ENCODE results near the gene SPEG. TPM values are rescaled to one million over a fixed set of nuclear protein-coding genes. Genes with fewer than 3 reads are reported as not detected.

Gene SPEG
- polyA plus RNA-seq, 1 donor (not counting 4 experiments of a cell fraction or from before 2014, with no cell fraction given) = 18.8 TPM

DNA sequence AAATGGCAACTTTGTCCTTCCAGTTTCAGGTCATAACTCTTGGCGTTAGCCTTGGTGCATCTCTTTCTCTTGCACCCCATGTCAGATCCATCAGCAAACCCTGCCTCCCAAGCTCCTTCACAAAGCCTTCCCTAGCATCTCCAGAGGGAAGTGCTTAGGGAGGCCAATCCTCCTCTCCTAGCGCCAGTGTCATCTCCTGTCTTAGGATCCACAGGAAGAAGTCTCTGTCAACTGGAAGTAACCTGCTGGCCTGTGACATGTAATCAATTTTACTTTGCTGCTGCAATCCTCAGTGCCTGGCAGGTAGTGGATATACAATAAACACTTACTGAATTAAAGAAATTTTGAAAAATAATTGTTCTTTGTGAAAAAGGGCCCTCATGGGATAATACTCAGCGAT, 39.0 kb upstream of the SPEG start:
- Histone ChIP-seq H3K9me1 (ENCODE audit: control insufficient read depth, extremely low read depth, insufficient read depth, low read length) (no peaks in the 10 kb centered on the region), H3K4me1 (ENCODE audit: control insufficient read depth, extremely low read depth, insufficient read depth, low read length) (no peaks in the 10 kb centered on the region), H3K9me3 (ENCODE audit: control insufficient read depth, low read depth, low read length) (no peaks in the 10 kb centered on the region), H3K4me2 (ENCODE audit: control insufficient read depth, extremely low read depth, insufficient read depth, low read depth, low read length) (no peak overlapping the region), H3K4me3 (ENCODE audit: control insufficient read depth in 2 of 3, extremely low read depth in 1 of 3, insufficient read depth in 2 of 3, low read depth in 1 of 3, low read length in 3 of 3) (no peak overlapping the region), H2AFZ (ENCODE audit: control insufficient read depth, low read length) (no peak overlapping the region), H3K27ac (ENCODE audit: control insufficient read depth, insufficient read depth, low read length) (no peak overlapping the region), H3K36me3 (ENCODE audit: control insufficient read depth in 2 of 2, extremely low read depth in 1 of 2, insufficient read depth in 2 of 2, low read length in 2 of 2) (no peaks in the 10 kb centered on the region), H3K27me3 (ENCODE audit: control insufficient read depth, extremely low read depth, insufficient read depth, low read length) (no peaks in the 10 kb centered on the region), H3K79me2 (ENCODE audit: control insufficient read depth, insufficient read depth, low read length) (no peaks in the 10 kb centered on the region), H4K20me1 (ENCODE audit: control insufficient read depth, extremely low read depth, insufficient read depth, low read length) (no peaks in the 10 kb centered on the region), H3K9ac (ENCODE audit: control insufficient read depth, extremely low read depth, insufficient read depth, low read length) (no peak overlapping the region)
- TF ChIP-seq EZH2 (IDR thresholded peaks at IDR 0.05; ENCODE audit: low read length) = no peak
- no peak for TF ChIP-seq CTCF (optimal IDR thresholded peaks at IDR 0.05 in 1 of 3, IDR thresholded peaks at IDR 0.05 in 1 of 3, conservative IDR thresholded peaks at IDR 0.05 in 1 of 3; ENCODE audit: extremely low read depth in 1 of 3, insufficient read depth in 2 of 3, low read length in 3 of 3)
- DNase-seq (ENCODE audit: low read depth, low spot score) (no peak), FAIRE-seq (no peak)
- dilution Hi-C loops (cut with MboI; ENCODE audit: extremely low pct_ligation_motif_present, low sequenced_read_pairs) = no loop called here

DNA sequence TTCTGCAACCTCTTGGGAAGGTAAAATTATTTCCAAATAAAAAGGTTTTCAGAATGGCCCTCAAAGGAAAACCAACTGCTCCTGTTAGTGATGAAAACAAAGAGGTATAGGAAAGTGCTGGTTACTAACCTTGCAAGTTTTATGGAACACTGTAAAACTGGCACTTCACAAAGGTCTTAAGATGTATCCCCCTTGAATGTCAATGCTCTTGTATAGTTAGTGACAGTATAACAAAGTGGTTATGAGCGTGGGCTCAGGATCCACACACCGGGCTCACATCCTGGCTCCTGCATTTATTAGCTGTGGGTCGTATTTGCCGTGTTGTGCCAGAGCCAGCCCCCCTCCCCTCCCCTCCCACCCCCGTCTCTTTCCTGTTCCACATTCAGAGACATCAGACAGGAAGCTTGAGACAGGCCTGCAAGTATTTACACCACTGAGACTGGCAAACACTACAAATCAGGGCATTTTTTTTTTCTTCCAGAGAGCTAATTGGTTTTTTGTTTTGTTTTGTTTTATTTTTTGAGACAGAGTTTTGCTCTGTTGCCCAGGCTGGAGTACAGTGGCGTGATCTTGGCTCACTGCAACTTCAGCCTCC, 37.7 kb upstream of the SPEG start:
- H3K4me2 ChIP-seq (ENCODE audit: control insufficient read depth, extremely low read depth, insufficient read depth, low read depth, low read length) = no peak overlapping the region
- FAIRE-seq = no peak
- DNase-seq (ENCODE audit: low read depth, low spot score) = no peak

More for the DNA sequence above, 37.7 kb upstream of the SPEG start:
- H3K79me2 ChIP-seq (ENCODE audit: control insufficient read depth, insufficient read depth, low read length) = no peaks in the 10 kb centered on the region
- H3K27me3 ChIP-seq (ENCODE audit: control insufficient read depth, extremely low read depth, insufficient read depth, low read length) = no peaks in the 10 kb centered on the region
- no peaks in the 10 kb centered on the region for H3K4me1 ChIP-seq (ENCODE audit: control insufficient read depth, extremely low read depth, insufficient read depth, low read length)
- H3K27ac ChIP-seq (ENCODE audit: control insufficient read depth, insufficient read depth, low read length) = no peak overlapping the region
- no peak overlapping the region for H3K9ac ChIP-seq (ENCODE audit: control insufficient read depth, extremely low read depth, insufficient read depth, low read length)
- H4K20me1 ChIP-seq (ENCODE audit: control insufficient read depth, extremely low read depth, insufficient read depth, low read length) = no peaks in the 10 kb centered on the region
- H3K36me3 ChIP-seq (ENCODE audit: control insufficient read depth in 2 of 2, extremely low read depth in 1 of 2, insufficient read depth in 2 of 2, low read length in 2 of 2) = no peaks in the 10 kb centered on the region
- no peak overlapping the region for H2AFZ ChIP-seq (ENCODE audit: control insufficient read depth, low read length)
- H3K9me3 ChIP-seq (ENCODE audit: control insufficient read depth, low read depth, low read length) = no peaks in the 10 kb centered on the region
- no peaks in the 10 kb centered on the region for H3K9me1 ChIP-seq (ENCODE audit: control insufficient read depth, extremely low read depth, insufficient read depth, low read length)
- TF ChIP-seq EZH2 (IDR thresholded peaks at IDR 0.05; ENCODE audit: low read length) (no peak), CTCF (optimal IDR thresholded peaks at IDR 0.05 in 1 of 3, IDR thresholded peaks at IDR 0.05 in 1 of 3, conservative IDR thresholded peaks at IDR 0.05 in 1 of 3; ENCODE audit: extremely low read depth in 1 of 3, insufficient read depth in 2 of 3, low read length in 3 of 3) (no peak)
- H3K4me3 ChIP-seq (ENCODE audit: control insufficient read depth in 2 of 3, extremely low read depth in 1 of 3, insufficient read depth in 2 of 3, low read depth in 1 of 3, low read length in 3 of 3) = no peak overlapping the region
- dilution Hi-C loops (cut with MboI; ENCODE audit: extremely low pct_ligation_motif_present, low sequenced_read_pairs) = no loop called here
